HCT116 (cell line): Measurements from ENCODE around the gene FNDC8. TPM values are rescaled to one million over a fixed set of nuclear protein-coding genes. Genes with fewer than 3 reads are reported as not detected.

Experiments
- ATAC-seq: fragments of 200-7000 bp; cut with Tn5 transposase; 2 replicates; pipeline ENCODE4 v1.9.1; 2020; ENCODE audit warnings: mild to moderate bottlenecking, moderate library complexity
- BruUV-seq: library from RNA; stranded (reverse); fragments of 400-500 nt; replicated peaks from 2 replicates; lab custom pipeline; 2021; lab: Mats Ljungman, UMichigan
- CTCF ChIA-PET: fragments of 300-600 bp; sonication (Branson Sonifier 250); formaldehyde crosslinking; loops from one replicate; lab custom pipeline; 2021; ENCODE audit warnings: antibody characterized with exemption; lab: Charles Lee
- POLR2A ChIA-PET: fragments of 300-600, 350-600 bp; sonication (Branson Sonifier 250); formaldehyde crosslinking; loops from one replicate; lab custom pipeline; 2021; ENCODE audit warnings: antibody characterized with exemption; lab: Charles Lee
- RAD21 ChIA-PET, 2 experiments: fragments of 300-600 bp; sonication (Branson Sonifier 250); formaldehyde crosslinking; loops; one replicate each; lab custom pipeline; 2023; ENCODE audit warnings: low total read pairs in 2 of 2; ENCODE audit not compliant: uncharacterized antibody in 2 of 2, unreplicated experiment in 2 of 2, low non-redundant PET in 1 of 2; lab: Charles Lee
- DNase-seq: peaks from one replicate; pipeline ENCODE4 v3.0.0-alpha.2; 2010; ENCODE audit warnings: low read depth, low spot score
- H2AFZ ChIP-seq: fragments of 200-600 bp; shearing (Covaris generic), sonication (generic); 2 replicates; pipeline ENCODE4 v1.6.1; 2017; ENCODE audit warnings: low read depth, mixed run types, mixed read lengths, antibody characterized with exemption, low read length; ENCODE audit not compliant: poor library complexity, severe bottlenecking
- H3K27ac ChIP-seq: 2 replicates; pipeline ENCODE4 v1.5.1; 2012; ENCODE audit warnings: low read depth, low read length
- H3K27me3 ChIP-seq: fragments of 200-600 bp; sonication (generic); 2 replicates; pipeline ENCODE4 v1.6.1; 2016; ENCODE audit warnings: mixed run types, low read length, mixed read lengths; ENCODE audit not compliant: insufficient read depth
- H3K36me3 ChIP-seq, 2 experiments: fragments of 200-500 bp in 1 of 2; fragments of 200-600 bp in 1 of 2; sonication (Bioruptor generic) in 1 of 2; sonication (generic) in 1 of 2; 2 replicates each; pipeline versions ENCODE4 v1.5.1 to v1.6.1; 2014 to 2016; ENCODE audit warnings: low read length in 2 of 2, inconsistent platforms in 1 of 2, mixed read lengths in 1 of 2, mixed run types in 1 of 2; ENCODE audit not compliant: insufficient read depth in 2 of 2, control insufficient read depth in 1 of 2
- H3K4me1 ChIP-seq, 2 experiments: fragments of 200-600 bp in 1 of 2; sonication (generic) in 1 of 2; 2 replicates each; pipeline versions ENCODE4 v1.5.1 to v1.6.1; 2012 to 2017; ENCODE audit warnings: low read length in 2 of 2, inconsistent platforms in 1 of 2, mild to moderate bottlenecking in 1 of 2, mixed read lengths in 1 of 2, mixed run types in 1 of 2, moderate library complexity in 1 of 2; ENCODE audit not compliant: insufficient read depth in 2 of 2, control insufficient read depth in 1 of 2
- H3K4me2 ChIP-seq: fragments of 200-600 bp; sonication (generic); 2 replicates; pipeline ENCODE4 v1.6.1; 2017; ENCODE audit warnings: mixed run types, low read length, mixed read lengths
- H3K4me3 ChIP-seq, 2 experiments: fragments of 200-600 bp in 1 of 2; sonication (generic) in 1 of 2; replicated peaks in 1 of 2; 2 replicates each; pipeline ENCODE4 v1.5.1; 2011 to 2016; ENCODE audit warnings: low read length in 2 of 2, control low read depth in 1 of 2, low read depth in 1 of 2, mild to moderate bottlenecking in 1 of 2, mixed read lengths in 1 of 2, mixed run types in 1 of 2
- H3K79me2 ChIP-seq: fragments of 200-600 bp; sonication (generic); 2 replicates; pipeline ENCODE4 v1.6.1; 2017; ENCODE audit warnings: mild to moderate bottlenecking, mixed run types, low read length, moderate library complexity, mixed read lengths; ENCODE audit not compliant: insufficient read depth
- H3K9ac ChIP-seq: fragments of 200-600 bp; sonication (generic); 2 replicates; pipeline ENCODE4 v1.6.1; 2016; ENCODE audit warnings: low read length, mixed read lengths
- H3K9me2 ChIP-seq: fragments of 200-600 bp; sonication (generic), shearing (Covaris generic); 2 replicates; pipeline ENCODE4 v1.6.1; 2017; ENCODE audit warnings: mixed run types, mild to moderate bottlenecking, moderate library complexity; ENCODE audit not compliant: insufficient read depth
- H3K9me3 ChIP-seq, 2 experiments: fragments of 200-500 bp in 1 of 2; fragments of 200-600 bp in 1 of 2; sonication (Bioruptor generic) in 1 of 2; sonication (generic) in 1 of 2; 2 replicates each; pipeline ENCODE4 v1.6.1; 2014 to 2017; ENCODE audit warnings: low read length in 2 of 2, mixed read lengths in 2 of 2, inconsistent platforms in 1 of 2, low read depth in 1 of 2, mild to moderate bottlenecking in 1 of 2, mixed run types in 1 of 2, moderate library complexity in 1 of 2; ENCODE audit not compliant: control insufficient read depth in 1 of 2, insufficient read depth in 1 of 2
- H4K20me1 ChIP-seq: fragments of 200-600 bp; sonication (generic), shearing (Covaris generic); 2 replicates; pipeline ENCODE4 v1.6.1; 2017; ENCODE audit warnings: mixed run types, mild to moderate bottlenecking, moderate library complexity; ENCODE audit not compliant: insufficient read depth
- CBX3 ChIP-seq: IDR thresholded peaks from 2 replicates; pipeline ENCODE4 v1.6.1; 2012; ENCODE audit warnings: low read depth
- CEBPB ChIP-seq: IDR thresholded peaks from 2 replicates; pipeline ENCODE4 v1.6.1; 2012; ENCODE audit warnings: low read depth
- EGR1 ChIP-seq: IDR thresholded peaks from 2 replicates; pipeline ENCODE4 v1.6.1; 2012; ENCODE audit warnings: low read depth
- ELF1 ChIP-seq: IDR thresholded peaks from 2 replicates; pipeline ENCODE4 v1.6.1; 2012; ENCODE audit warnings: low read depth, borderline replicate concordance
- EZH2 ChIP-seq: fragments of 200-600 bp; sonication (generic); IDR thresholded peaks from 2 replicates; pipeline ENCODE4 v1.6.1; 2017; ENCODE audit warnings: antibody characterized with exemption, mixed run types
- EZH2phosphoT487 ChIP-seq: fragments of 200-600 bp; IDR thresholded peaks from 2 replicates; pipeline ENCODE4 v1.6.1; 2018; ENCODE audit warnings: antibody characterized with exemption, borderline replicate concordance
- FOSL1 ChIP-seq: IDR thresholded peaks from 2 replicates; pipeline ENCODE4 v1.6.1; 2012; ENCODE audit warnings: low read depth
- JUND ChIP-seq: IDR thresholded peaks from 2 replicates; pipeline ENCODE4 v1.6.1; 2012
- POLR2A ChIP-seq: IDR thresholded peaks from 2 replicates; pipeline ENCODE4 v1.7.0; 2011; ENCODE audit warnings: borderline replicate concordance; ENCODE audit not compliant: insufficient read depth, insufficient read length; ENCODE audit errors: extremely low read depth
- POLR2AphosphoS5 ChIP-seq: IDR thresholded peaks from 2 replicates; pipeline ENCODE4 v1.6.1; 2011; ENCODE audit warnings: mild to moderate bottlenecking, low read depth, low read length, moderate library complexity
- RAD21 ChIP-seq: IDR thresholded peaks from 2 replicates; pipeline ENCODE4 v1.6.1; 2012; ENCODE audit warnings: low read depth, mild to moderate bottlenecking
- SIN3A ChIP-seq: IDR thresholded peaks from 2 replicates; pipeline ENCODE4 v1.6.1; 2012; ENCODE audit warnings: low read depth
- SP1 ChIP-seq: IDR thresholded peaks from 2 replicates; pipeline ENCODE4 v1.6.1; 2012; ENCODE audit warnings: low read depth
- TCF7L2 ChIP-seq: IDR thresholded peaks from 2 replicates; pipeline ENCODE4 v1.7.0; 2011; ENCODE audit warnings: borderline replicate concordance, inconsistent platforms; ENCODE audit not compliant: insufficient read depth, insufficient read length; ENCODE audit errors: extremely low read depth
- ZFX ChIP-seq: fragments of 450-650 bp; IDR thresholded peaks from 2 replicates; pipeline ENCODE4 v1.6.1; 2017
- ZNF274 ChIP-seq: fragments of 200-500 bp; sonication (Bioruptor generic); IDR thresholded peaks from 2 replicates; pipeline ENCODE4 v1.6.1; 2014; ENCODE audit warnings: mild to moderate bottlenecking, low read depth, low read length, inconsistent platforms
- intact Hi-C: fragments of 100-400 bp; cut with micrococcal nuclease; formaldehyde crosslinking; loops from 2 replicates; pipeline ENCODE4 v1.10.0; 2022
- total RNA-seq: library from RNA; stranded (reverse); gene quantifications from one replicate; pipeline ENCODE4 v1.2.1, GENCODE V29; 2021; ENCODE audit not compliant: unreplicated experiment
- TF ChIP-seq, protein P1 (sequence below), 3 experiments: fragments of 200-600 bp in 1 of 3; sonication (generic) in 1 of 3; IDR thresholded peaks in 2 of 3; conservative IDR thresholded peaks in 1 of 3; 2 replicates each; pipeline ENCODE4 v1.5.1; 2012 to 2017; ENCODE audit warnings: low read depth in 2 of 3, low read length in 2 of 3, antibody characterized with exemption in 1 of 3, borderline replicate concordance in 1 of 3, control low read depth in 1 of 3, mild to moderate bottlenecking in 1 of 3, mixed read lengths in 1 of 3, mixed run types in 1 of 3, moderate library complexity in 1 of 3; ENCODE audit not compliant: insufficient read depth in 1 of 3
- TF ChIP-seq, protein P2 (sequence below): IDR thresholded peaks from 2 replicates; pipeline ENCODE4 v1.6.1; 2011; ENCODE audit warnings: mild to moderate bottlenecking, low read length, moderate library complexity; ENCODE audit not compliant: insufficient replicate concordance; ENCODE audit errors: extremely low read depth
- TF ChIP-seq, protein P3 (sequence below): IDR thresholded peaks from 2 replicates; pipeline ENCODE4 v1.6.1; 2012; ENCODE audit warnings: low read depth
- TF ChIP-seq, protein P4 (sequence below): IDR thresholded peaks from 2 replicates; pipeline ENCODE4 v1.6.1; 2012

The FNDC8 gene
- total RNA-seq, 1 experiment from 2014 or later = not detected

DNA sequence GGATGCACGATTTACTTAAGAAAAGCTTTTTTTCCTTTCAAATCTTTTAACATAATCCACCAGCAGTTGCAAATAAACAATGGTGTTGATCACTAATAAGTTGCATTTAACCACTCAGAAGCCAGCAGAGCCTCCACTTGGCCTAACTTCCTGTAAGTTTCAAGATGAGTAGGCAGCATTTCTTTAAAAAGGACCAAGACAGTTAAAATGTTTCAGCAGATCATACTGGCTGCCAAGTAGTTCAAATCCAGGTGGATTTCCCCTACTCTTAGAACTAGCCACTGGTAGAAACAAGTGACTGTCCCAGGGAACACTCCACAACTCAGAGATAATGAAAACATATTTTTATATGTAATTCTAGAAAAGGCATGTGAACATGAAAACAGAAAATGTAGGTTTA, 40.9 kb upstream of the FNDC8 start:
- Histone ChIP-seq H4K20me1 (no peaks in the 10 kb centered on the region), H3K9ac (no peak overlapping the region), H3K4me2 (no peak overlapping the region), H3K9me3 (no peaks in the 10 kb centered on the region), H3K27ac (no peak overlapping the region), H3K4me1 (peaks cover 44 to 64% of the 10 kb centered on the region in 2 experiments), H3K79me2 (peaks cover 73% of the 10 kb centered on the region), H3K27me3 (no peaks in the 10 kb centered on the region), H2AFZ (no peak overlapping the region), H3K36me3 (no peaks in the 10 kb centered on the region), H3K4me3 (no peak overlapping the region), H3K9me2 (no peaks in the 10 kb centered on the region; the same call in 1 of the 2 replicates)
- no peak for ATAC-seq
- no TSS peak for BruUV-seq
- RAD21 ChIA-PET = no interaction called here
- intact Hi-C loops = no loop called here
- TF ChIP-seq POLR2AphosphoS5 (no peak), EZH2 (no peak), ZNF274 (no peak), ZFX (no peak), POLR2A (no peak), FOSL1 (no peak), CBX3 (no peak), JUND (no peak), CEBPB (no peak), EZH2phosphoT487 (no peak), ELF1 (no peak), SP1 (no peak), SIN3A (no peak), RAD21 (no peak), EGR1 (no peak), TCF7L2 (no peak)
- TF ChIP-seq, protein P1, sequence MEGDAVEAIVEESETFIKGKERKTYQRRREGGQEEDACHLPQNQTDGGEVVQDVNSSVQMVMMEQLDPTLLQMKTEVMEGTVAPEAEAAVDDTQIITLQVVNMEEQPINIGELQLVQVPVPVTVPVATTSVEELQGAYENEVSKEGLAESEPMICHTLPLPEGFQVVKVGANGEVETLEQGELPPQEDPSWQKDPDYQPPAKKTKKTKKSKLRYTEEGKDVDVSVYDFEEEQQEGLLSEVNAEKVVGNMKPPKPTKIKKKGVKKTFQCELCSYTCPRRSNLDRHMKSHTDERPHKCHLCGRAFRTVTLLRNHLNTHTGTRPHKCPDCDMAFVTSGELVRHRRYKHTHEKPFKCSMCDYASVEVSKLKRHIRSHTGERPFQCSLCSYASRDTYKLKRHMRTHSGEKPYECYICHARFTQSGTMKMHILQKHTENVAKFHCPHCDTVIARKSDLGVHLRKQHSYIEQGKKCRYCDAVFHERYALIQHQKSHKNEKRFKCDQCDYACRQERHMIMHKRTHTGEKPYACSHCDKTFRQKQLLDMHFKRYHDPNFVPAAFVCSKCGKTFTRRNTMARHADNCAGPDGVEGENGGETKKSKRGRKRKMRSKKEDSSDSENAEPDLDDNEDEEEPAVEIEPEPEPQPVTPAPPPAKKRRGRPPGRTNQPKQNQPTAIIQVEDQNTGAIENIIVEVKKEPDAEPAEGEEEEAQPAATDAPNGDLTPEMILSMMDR (IDR thresholded peaks at IDR 0.05 in 2 of 3, conservative IDR thresholded peaks at IDR 0.05 in 1 of 3; ENCODE audit: borderline replicate concordance in 1 of 3, insufficient read depth in 1 of 3, low read depth in 2 of 3, low read length in 2 of 3) = no peak
- TF ChIP-seq, protein P2, sequence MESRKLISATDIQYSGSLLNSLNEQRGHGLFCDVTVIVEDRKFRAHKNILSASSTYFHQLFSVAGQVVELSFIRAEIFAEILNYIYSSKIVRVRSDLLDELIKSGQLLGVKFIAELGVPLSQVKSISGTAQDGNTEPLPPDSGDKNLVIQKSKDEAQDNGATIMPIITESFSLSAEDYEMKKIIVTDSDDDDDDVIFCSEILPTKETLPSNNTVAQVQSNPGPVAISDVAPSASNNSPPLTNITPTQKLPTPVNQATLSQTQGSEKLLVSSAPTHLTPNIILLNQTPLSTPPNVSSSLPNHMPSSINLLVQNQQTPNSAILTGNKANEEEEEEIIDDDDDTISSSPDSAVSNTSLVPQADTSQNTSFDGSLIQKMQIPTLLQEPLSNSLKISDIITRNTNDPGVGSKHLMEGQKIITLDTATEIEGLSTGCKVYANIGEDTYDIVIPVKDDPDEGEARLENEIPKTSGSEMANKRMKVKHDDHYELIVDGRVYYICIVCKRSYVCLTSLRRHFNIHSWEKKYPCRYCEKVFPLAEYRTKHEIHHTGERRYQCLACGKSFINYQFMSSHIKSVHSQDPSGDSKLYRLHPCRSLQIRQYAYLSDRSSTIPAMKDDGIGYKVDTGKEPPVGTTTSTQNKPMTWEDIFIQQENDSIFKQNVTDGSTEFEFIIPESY = no peak
- TF ChIP-seq, protein P3, sequence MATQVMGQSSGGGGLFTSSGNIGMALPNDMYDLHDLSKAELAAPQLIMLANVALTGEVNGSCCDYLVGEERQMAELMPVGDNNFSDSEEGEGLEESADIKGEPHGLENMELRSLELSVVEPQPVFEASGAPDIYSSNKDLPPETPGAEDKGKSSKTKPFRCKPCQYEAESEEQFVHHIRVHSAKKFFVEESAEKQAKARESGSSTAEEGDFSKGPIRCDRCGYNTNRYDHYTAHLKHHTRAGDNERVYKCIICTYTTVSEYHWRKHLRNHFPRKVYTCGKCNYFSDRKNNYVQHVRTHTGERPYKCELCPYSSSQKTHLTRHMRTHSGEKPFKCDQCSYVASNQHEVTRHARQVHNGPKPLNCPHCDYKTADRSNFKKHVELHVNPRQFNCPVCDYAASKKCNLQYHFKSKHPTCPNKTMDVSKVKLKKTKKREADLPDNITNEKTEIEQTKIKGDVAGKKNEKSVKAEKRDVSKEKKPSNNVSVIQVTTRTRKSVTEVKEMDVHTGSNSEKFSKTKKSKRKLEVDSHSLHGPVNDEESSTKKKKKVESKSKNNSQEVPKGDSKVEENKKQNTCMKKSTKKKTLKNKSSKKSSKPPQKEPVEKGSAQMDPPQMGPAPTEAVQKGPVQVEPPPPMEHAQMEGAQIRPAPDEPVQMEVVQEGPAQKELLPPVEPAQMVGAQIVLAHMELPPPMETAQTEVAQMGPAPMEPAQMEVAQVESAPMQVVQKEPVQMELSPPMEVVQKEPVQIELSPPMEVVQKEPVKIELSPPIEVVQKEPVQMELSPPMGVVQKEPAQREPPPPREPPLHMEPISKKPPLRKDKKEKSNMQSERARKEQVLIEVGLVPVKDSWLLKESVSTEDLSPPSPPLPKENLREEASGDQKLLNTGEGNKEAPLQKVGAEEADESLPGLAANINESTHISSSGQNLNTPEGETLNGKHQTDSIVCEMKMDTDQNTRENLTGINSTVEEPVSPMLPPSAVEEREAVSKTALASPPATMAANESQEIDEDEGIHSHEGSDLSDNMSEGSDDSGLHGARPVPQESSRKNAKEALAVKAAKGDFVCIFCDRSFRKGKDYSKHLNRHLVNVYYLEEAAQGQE = no peak
- TF ChIP-seq, protein P4, sequence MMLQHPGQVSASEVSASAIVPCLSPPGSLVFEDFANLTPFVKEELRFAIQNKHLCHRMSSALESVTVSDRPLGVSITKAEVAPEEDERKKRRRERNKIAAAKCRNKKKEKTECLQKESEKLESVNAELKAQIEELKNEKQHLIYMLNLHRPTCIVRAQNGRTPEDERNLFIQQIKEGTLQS = no peak
- POLR2A ChIA-PET = interaction anchor here (3.9 kb wide), 1 partner anchor 17 kb away, joined by 17 read pairs; the partner anchor contains the start of gene RFFL
- CTCF ChIA-PET = interaction anchor here (1.9 kb wide), 1 partner anchor 9 kb away, joined by 7 read pairs; no protein-coding TSS in a partner anchor
- no peak for DNase-seq
